SK-N-SH (cell line): Measurements from ENCODE around the gene FBXO3. TPM values are rescaled to one million over a fixed set of nuclear protein-coding genes. Genes with fewer than 3 reads are reported as not detected.

Experiments used
- CTCF ChIA-PET: fragments of 300-600, 350-600 bp; formaldehyde crosslinking; extraction: SDS; loops from one replicate; lab custom pipeline; 2021; lab: Yijun Ruan, JAX
- POLR2A ChIA-PET: fragments of 350-600 bp; sonication (Branson Sonifier 250); formaldehyde crosslinking; extraction: SDS; loops from one replicate; lab custom pipeline; 2020; ENCODE audit warnings: antibody characterized with exemption, inconsistent platforms; lab: Yijun Ruan, JAX
- DNase-seq: peaks from one replicate; pipeline ENCODE4 v3.0.0; 2012
- H2AFZ ChIP-seq: fragments of 200-600 bp; sonication (generic); 2 replicates; pipeline ENCODE4 v1.8.1; 2016; ENCODE audit warnings: antibody characterized with exemption, mild to moderate bottlenecking, low read depth
- H3F3A ChIP-seq: fragments of 200-600 bp; sonication (generic); replicated peaks from 2 replicates; pipeline ENCODE3; 2016; ENCODE audit warnings: antibody characterized with exemption, mild to moderate bottlenecking; ENCODE audit not compliant: insufficient read depth
- H3K27ac ChIP-seq, 2 experiments: fragments of 200-500 bp in 1 of 2; fragments of 200-600 bp in 1 of 2; sonication (Bioruptor generic) in 1 of 2; sonication (generic), shearing (Covaris generic) in 1 of 2; 2 replicates each; pipeline versions ENCODE4 v1.5.1 to v1.6.1; 2014 to 2016; ENCODE audit warnings: low read depth in 2 of 2, inconsistent platforms in 1 of 2, low read length in 1 of 2, mild to moderate bottlenecking in 1 of 2, mixed read lengths in 1 of 2
- H3K27me3 ChIP-seq: fragments of 200-600 bp; sonication (generic), shearing (Covaris generic); 2 replicates; pipeline ENCODE4 v1.6.1; 2016; ENCODE audit warnings: mixed run types; ENCODE audit not compliant: insufficient read depth
- H3K36me3 ChIP-seq, 2 experiments: fragments of 200-500 bp in 1 of 2; fragments of 200-600 bp in 1 of 2; sonication (Bioruptor generic) in 1 of 2; sonication (generic) in 1 of 2; replicated peaks in 1 of 2; 2 replicates each; pipeline versions ENCODE3 to v1.5.1; 2014 to 2016; ENCODE audit warnings: low read length in 1 of 2, mild to moderate bottlenecking in 1 of 2; ENCODE audit not compliant: insufficient read depth in 2 of 2, control insufficient read depth in 1 of 2
- H3K4me1 ChIP-seq, 2 experiments: fragments of 200-500 bp in 1 of 2; fragments of 200-600 bp in 1 of 2; sonication (Bioruptor generic) in 1 of 2; sonication (generic), shearing (Covaris generic) in 1 of 2; 2 replicates each; pipeline versions ENCODE4 v1.5.1 to v1.6.1; 2014 to 2016; ENCODE audit warnings: low read depth in 1 of 2, low read length in 1 of 2, mixed run types in 1 of 2; ENCODE audit not compliant: insufficient read depth in 2 of 2, control insufficient read depth in 1 of 2
- H3K4me2 ChIP-seq: fragments of 200-600 bp; sonication (generic), shearing (Covaris generic); 2 replicates; pipeline ENCODE4 v1.6.1; 2017; ENCODE audit warnings: mixed run types
- H3K4me3 ChIP-seq, 2 experiments: fragments of 200-500 bp in 1 of 2; fragments of 200-600 bp in 1 of 2; sonication (Bioruptor generic) in 1 of 2; sonication (generic), shearing (Covaris generic) in 1 of 2; 2 replicates each; pipeline versions ENCODE4 v1.5.1 to v1.8.1; 2014 to 2016; ENCODE audit warnings: low read depth in 2 of 2, inconsistent platforms in 1 of 2, low read length in 1 of 2, mild to moderate bottlenecking in 1 of 2, mixed read lengths in 1 of 2, moderate library complexity in 1 of 2
- H3K79me2 ChIP-seq: fragments of 200-600 bp; sonication (generic); 2 replicates; pipeline ENCODE4 v1.8.1; 2017; ENCODE audit warnings: mild to moderate bottlenecking; ENCODE audit not compliant: insufficient read depth
- H3K9ac ChIP-seq: fragments of 200-600 bp; sonication (generic); 2 replicates; pipeline ENCODE4 v1.6.1; 2017; ENCODE audit warnings: mixed run types
- H3K9me2 ChIP-seq: fragments of 200-600 bp; sonication (generic); 2 replicates; pipeline ENCODE4 v1.6.1; 2017; ENCODE audit warnings: mixed run types
- H3K9me3 ChIP-seq: fragments of 200-600 bp; sonication (generic); 2 replicates; pipeline ENCODE4 v1.6.1; 2017; ENCODE audit warnings: mixed run types, mild to moderate bottlenecking, moderate library complexity
- H4K20me1 ChIP-seq: fragments of 200-600 bp; sonication (generic); 2 replicates; pipeline ENCODE4 v1.6.1; 2017; ENCODE audit warnings: mild to moderate bottlenecking, mixed run types; ENCODE audit not compliant: insufficient read depth
- CTCF ChIP-seq: fragments of 200-600 bp; sonication (generic); IDR thresholded peaks from 2 replicates; pipeline ENCODE4 v1.6.1; 2017; ENCODE audit warnings: antibody characterized with exemption, mild to moderate bottlenecking, moderate library complexity
- ELF1 ChIP-seq: IDR thresholded peaks from 2 replicates; pipeline ENCODE4 v1.4.0; 2012
- EZH2phosphoT487 ChIP-seq: fragments of 200-600 bp; sonication (generic); IDR thresholded peaks from 2 replicates; pipeline ENCODE4 v1.6.1; 2017; ENCODE audit warnings: low read depth, mixed run types, mild to moderate bottlenecking, antibody characterized with exemption, moderate library complexity, borderline replicate concordance
- FOSL2 ChIP-seq: IDR thresholded peaks from 2 replicates; pipeline ENCODE4 v1.4.0; 2012; ENCODE audit warnings: low read depth, mild to moderate bottlenecking, moderate library complexity, borderline replicate concordance
- FOXM1 ChIP-seq: IDR thresholded peaks from 2 replicates; pipeline ENCODE4 v1.4.0; 2012; ENCODE audit warnings: low read depth, mild to moderate bottlenecking
- GABPA ChIP-seq: IDR thresholded peaks from 2 replicates; pipeline ENCODE4 v1.4.0; 2012; ENCODE audit warnings: low read depth, mild to moderate bottlenecking
- JUND ChIP-seq: IDR thresholded peaks from 2 replicates; pipeline ENCODE4 v1.4.0; 2012
- MEF2A ChIP-seq: IDR thresholded peaks from 2 replicates; pipeline ENCODE4 v1.4.0; 2012; ENCODE audit warnings: low read depth, borderline replicate concordance
- NFIC ChIP-seq: IDR thresholded peaks from 2 replicates; pipeline ENCODE4 v1.4.0; 2012; ENCODE audit warnings: borderline replicate concordance
- NRF1 ChIP-seq: IDR thresholded peaks from 2 replicates; pipeline ENCODE4 v1.6.1; 2012; ENCODE audit warnings: low read depth, mild to moderate bottlenecking, low read length
- PBX3 ChIP-seq: IDR thresholded peaks from 2 replicates; pipeline ENCODE4; 2012
- POLR2AphosphoS5 ChIP-seq: IDR thresholded peaks from 2 replicates; pipeline ENCODE4 v1.6.1; 2012; ENCODE audit warnings: low read depth, low read length
- RAD21 ChIP-seq: IDR thresholded peaks from 2 replicates; pipeline ENCODE4 v1.6.1; 2012; ENCODE audit warnings: mild to moderate bottlenecking, low read length
- RFX5 ChIP-seq: IDR thresholded peaks from 2 replicates; pipeline ENCODE4 v1.6.1; 2012; ENCODE audit warnings: mild to moderate bottlenecking, improper control_type of control experiment, low read length
- SIN3A ChIP-seq: IDR thresholded peaks from 2 replicates; pipeline ENCODE4 v1.6.1; 2012; ENCODE audit warnings: low read depth, mild to moderate bottlenecking, low read length, moderate library complexity, borderline replicate concordance
- SMC3 ChIP-seq: IDR thresholded peaks from 2 replicates; pipeline ENCODE4 v1.6.1; 2012; ENCODE audit warnings: low read depth, low read length, improper control_type of control experiment
- TCF12 ChIP-seq: IDR thresholded peaks from 2 replicates; pipeline ENCODE4 v1.4.0; 2012
- TEAD4 ChIP-seq: IDR thresholded peaks from 2 replicates; pipeline ENCODE4 v1.4.0; 2012; ENCODE audit warnings: mild to moderate bottlenecking, borderline replicate concordance; ENCODE audit not compliant: insufficient read depth
- USF1 ChIP-seq: IDR thresholded peaks from 2 replicates; pipeline ENCODE4 v1.4.0; 2012; ENCODE audit warnings: low read depth, borderline replicate concordance
- YY1 ChIP-seq: IDR thresholded peaks from 2 replicates; pipeline ENCODE4 v1.4.0; 2012; ENCODE audit warnings: low read depth, mild to moderate bottlenecking
- WGBS: methylation state at CpG from one replicate; pipeline ENCODE4 v1.1.6; 2017; ENCODE audit warnings: low lambda C conversion rate; 5-methylcytosine and 5-hydroxymethylcytosine counted together
- polyA plus RNA-seq, 3 experiments: library from polyadenylated mRNA; depleted of rRNA; stranded (reverse); fragments of >200 nt; gene quantifications; 2 replicates each; pipeline ENCODE4 v1.2.3, GENCODE V29; 2012
- TF ChIP-seq, protein P1 (sequence below): IDR thresholded peaks from 2 replicates; pipeline ENCODE4 v1.6.1; 2012; ENCODE audit warnings: mild to moderate bottlenecking, low read depth, low read length, moderate library complexity
- TF ChIP-seq, protein P2 (sequence below): IDR thresholded peaks from 2 replicates; pipeline ENCODE4 v1.4.0; 2012; ENCODE audit warnings: low read depth, borderline replicate concordance
- TF ChIP-seq, protein P3 (sequence below): fragments of 150-350 bp; IDR thresholded peaks from 2 replicates; pipeline ENCODE4 v1.6.1; 2016; ENCODE audit warnings: mild to moderate bottlenecking, low read depth, low read length
- TF ChIP-seq, protein P4 (sequence below): IDR thresholded peaks from 2 replicates; pipeline ENCODE4 v1.4.0; 2012; ENCODE audit warnings: low read depth

The FBXO3 gene
- polyA plus RNA-seq, 1 of the 3 experiments (the other 2 are of a cell fraction), result 17.9 TPM

DNA sequence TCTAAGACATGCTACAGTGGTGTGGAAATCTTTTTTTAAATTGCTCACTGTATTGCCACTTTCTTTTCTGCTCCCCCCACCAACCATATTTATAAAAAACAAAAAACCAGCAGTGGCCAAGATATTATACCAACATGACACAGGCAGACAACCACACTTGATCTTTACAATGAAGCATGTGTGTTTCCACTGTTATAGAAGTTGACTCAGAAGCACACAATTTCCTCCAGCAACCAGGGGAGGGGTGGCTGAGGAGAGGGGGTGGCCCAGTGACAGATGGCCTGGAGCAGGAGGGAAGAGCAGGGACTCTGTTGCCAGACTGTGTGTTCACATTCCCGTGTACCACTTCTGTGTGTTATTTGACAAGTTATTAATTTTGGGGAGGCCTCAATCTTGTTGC lies 52.9 kb downstream of the FBXO3 start:
- Histone ChIP-seq H3K9me2 (no peaks in the 10 kb centered on the region), H3K79me2 (peaks cover 100% of the 10 kb centered on the region), H3K27ac (peak overlapping the region in 1 of 2 experiments; percentile 98; a peak in 2 of 4 replicates), H3K36me3 (peaks cover 34 to 54% of the 10 kb centered on the region in 2 experiments), H3F3A (peaks cover 62% of the 10 kb centered on the region), H3K9ac (peak overlapping the region; percentile 74; the same call in 1 of the 2 replicates), H3K27me3 (no peaks in the 10 kb centered on the region), H3K4me1 (peaks cover 2 to 55% of the 10 kb centered on the region in 2 experiments), H3K4me3 (no peak overlapping the region), H3K4me2 (peak overlapping the region; percentile 23; the same call in 1 of the 2 replicates), H4K20me1 (peaks cover 60% of the 10 kb centered on the region), H2AFZ (no peak overlapping the region), H3K9me3 (no peaks in the 10 kb centered on the region)
- 23% methylated on average over 1 of the region's 1 CpG for WGBS
- POLR2A ChIA-PET, result no interaction called here
- TF ChIP-seq PBX3, result peak; percentile 31; the same call in 1 of the 2 replicates
- no peak for TF ChIP-seq SIN3A
- TF ChIP-seq FOXM1, result no peak
- TF ChIP-seq RFX5, result no peak
- TF ChIP-seq TEAD4, result no peak
- TF ChIP-seq, protein P1, sequence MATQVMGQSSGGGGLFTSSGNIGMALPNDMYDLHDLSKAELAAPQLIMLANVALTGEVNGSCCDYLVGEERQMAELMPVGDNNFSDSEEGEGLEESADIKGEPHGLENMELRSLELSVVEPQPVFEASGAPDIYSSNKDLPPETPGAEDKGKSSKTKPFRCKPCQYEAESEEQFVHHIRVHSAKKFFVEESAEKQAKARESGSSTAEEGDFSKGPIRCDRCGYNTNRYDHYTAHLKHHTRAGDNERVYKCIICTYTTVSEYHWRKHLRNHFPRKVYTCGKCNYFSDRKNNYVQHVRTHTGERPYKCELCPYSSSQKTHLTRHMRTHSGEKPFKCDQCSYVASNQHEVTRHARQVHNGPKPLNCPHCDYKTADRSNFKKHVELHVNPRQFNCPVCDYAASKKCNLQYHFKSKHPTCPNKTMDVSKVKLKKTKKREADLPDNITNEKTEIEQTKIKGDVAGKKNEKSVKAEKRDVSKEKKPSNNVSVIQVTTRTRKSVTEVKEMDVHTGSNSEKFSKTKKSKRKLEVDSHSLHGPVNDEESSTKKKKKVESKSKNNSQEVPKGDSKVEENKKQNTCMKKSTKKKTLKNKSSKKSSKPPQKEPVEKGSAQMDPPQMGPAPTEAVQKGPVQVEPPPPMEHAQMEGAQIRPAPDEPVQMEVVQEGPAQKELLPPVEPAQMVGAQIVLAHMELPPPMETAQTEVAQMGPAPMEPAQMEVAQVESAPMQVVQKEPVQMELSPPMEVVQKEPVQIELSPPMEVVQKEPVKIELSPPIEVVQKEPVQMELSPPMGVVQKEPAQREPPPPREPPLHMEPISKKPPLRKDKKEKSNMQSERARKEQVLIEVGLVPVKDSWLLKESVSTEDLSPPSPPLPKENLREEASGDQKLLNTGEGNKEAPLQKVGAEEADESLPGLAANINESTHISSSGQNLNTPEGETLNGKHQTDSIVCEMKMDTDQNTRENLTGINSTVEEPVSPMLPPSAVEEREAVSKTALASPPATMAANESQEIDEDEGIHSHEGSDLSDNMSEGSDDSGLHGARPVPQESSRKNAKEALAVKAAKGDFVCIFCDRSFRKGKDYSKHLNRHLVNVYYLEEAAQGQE, result no peak
- no peak for TF ChIP-seq USF1
- no peak for TF ChIP-seq ELF1
- TF ChIP-seq, protein P2, sequence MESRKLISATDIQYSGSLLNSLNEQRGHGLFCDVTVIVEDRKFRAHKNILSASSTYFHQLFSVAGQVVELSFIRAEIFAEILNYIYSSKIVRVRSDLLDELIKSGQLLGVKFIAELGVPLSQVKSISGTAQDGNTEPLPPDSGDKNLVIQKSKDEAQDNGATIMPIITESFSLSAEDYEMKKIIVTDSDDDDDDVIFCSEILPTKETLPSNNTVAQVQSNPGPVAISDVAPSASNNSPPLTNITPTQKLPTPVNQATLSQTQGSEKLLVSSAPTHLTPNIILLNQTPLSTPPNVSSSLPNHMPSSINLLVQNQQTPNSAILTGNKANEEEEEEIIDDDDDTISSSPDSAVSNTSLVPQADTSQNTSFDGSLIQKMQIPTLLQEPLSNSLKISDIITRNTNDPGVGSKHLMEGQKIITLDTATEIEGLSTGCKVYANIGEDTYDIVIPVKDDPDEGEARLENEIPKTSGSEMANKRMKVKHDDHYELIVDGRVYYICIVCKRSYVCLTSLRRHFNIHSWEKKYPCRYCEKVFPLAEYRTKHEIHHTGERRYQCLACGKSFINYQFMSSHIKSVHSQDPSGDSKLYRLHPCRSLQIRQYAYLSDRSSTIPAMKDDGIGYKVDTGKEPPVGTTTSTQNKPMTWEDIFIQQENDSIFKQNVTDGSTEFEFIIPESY, result no peak
- no peak for TF ChIP-seq GABPA
- TF ChIP-seq POLR2AphosphoS5, result 0 out of 2 replicates have a peak, but pooled peaks have one; percentile 10
- no peak for TF ChIP-seq RAD21
- no peak for TF ChIP-seq YY1
- TF ChIP-seq, protein P3, sequence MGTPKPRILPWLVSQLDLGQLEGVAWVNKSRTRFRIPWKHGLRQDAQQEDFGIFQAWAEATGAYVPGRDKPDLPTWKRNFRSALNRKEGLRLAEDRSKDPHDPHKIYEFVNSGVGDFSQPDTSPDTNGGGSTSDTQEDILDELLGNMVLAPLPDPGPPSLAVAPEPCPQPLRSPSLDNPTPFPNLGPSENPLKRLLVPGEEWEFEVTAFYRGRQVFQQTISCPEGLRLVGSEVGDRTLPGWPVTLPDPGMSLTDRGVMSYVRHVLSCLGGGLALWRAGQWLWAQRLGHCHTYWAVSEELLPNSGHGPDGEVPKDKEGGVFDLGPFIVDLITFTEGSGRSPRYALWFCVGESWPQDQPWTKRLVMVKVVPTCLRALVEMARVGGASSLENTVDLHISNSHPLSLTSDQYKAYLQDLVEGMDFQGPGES, result no peak
- TF ChIP-seq NRF1, result no peak
- peak; percentile 30; the same call in 1 of the 2 replicates for TF ChIP-seq JUND
- peak; percentile 57; the same call in 1 of the 2 replicates for TF ChIP-seq FOSL2
- 0 out of 2 replicates have a peak, but pooled peaks have one; percentile 35 for TF ChIP-seq MEF2A
- no peak; the same call in 1 of the 2 replicates for TF ChIP-seq NFIC
- no peak for TF ChIP-seq CTCF
- no peak for TF ChIP-seq EZH2phosphoT487
- TF ChIP-seq, protein P4, sequence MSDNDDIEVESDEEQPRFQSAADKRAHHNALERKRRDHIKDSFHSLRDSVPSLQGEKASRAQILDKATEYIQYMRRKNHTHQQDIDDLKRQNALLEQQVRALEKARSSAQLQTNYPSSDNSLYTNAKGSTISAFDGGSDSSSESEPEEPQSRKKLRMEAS, result peak; percentile 63; the same call in 1 of the 2 replicates
- no peak for TF ChIP-seq SMC3
- peak; percentile 76 for TF ChIP-seq TCF12
- no peak for DNase-seq
- CTCF ChIA-PET, result interaction anchor here (1.7 kb wide), 1 partner anchor 108 kb away, joined by 4 read pairs; no protein-coding TSS in a partner anchor
